Measurements from ENCODE around the gene ZNF770.

The ZNF770 gene
- long read RNA-seq, donor 1, full-length matches to known transcripts = 15 of 15 reads
- long read RNA-seq, donor 1, partial matches to known transcripts = 0 of 15 reads
- long read RNA-seq, donor 1, other reads (novel, unspliced or antisense) = 0 of 15 reads
- long read RNA-seq, donor 2, full-length matches to known transcripts = 18 of 18 reads
- long read RNA-seq, donor 2, partial matches to known transcripts = 0 of 18 reads
- long read RNA-seq, donor 2, other reads (novel, unspliced or antisense) = 0 of 18 reads
- long read RNA-seq, donor 3, full-length matches to known transcripts = 16 of 16 reads
- long read RNA-seq, donor 3, partial matches to known transcripts = 0 of 16 reads
- long read RNA-seq, donor 3, other reads (novel, unspliced or antisense) = 0 of 16 reads
- long read RNA-seq, donor 4, full-length matches to known transcripts = 31 of 31 reads
- long read RNA-seq, donor 4, partial matches to known transcripts = 0 of 31 reads
- long read RNA-seq, donor 4, other reads (novel, unspliced or antisense) = 0 of 31 reads
- long read RNA-seq, donor 5, full-length matches to known transcripts = 25 of 25 reads
- long read RNA-seq, donor 5, partial matches to known transcripts = 0 of 25 reads
- long read RNA-seq, donor 5, other reads (novel, unspliced or antisense) = 0 of 25 reads
- long read RNA-seq, donor 6, full-length matches to known transcripts = 27 of 27 reads
- long read RNA-seq, donor 6, partial matches to known transcripts = 0 of 27 reads
- long read RNA-seq, donor 6, other reads (novel, unspliced or antisense) = 0 of 27 reads
- long read RNA-seq, donor 7 = 0 reads
- long read RNA-seq, donor 8, full-length matches to known transcripts = 28 of 28 reads
- long read RNA-seq, donor 8, partial matches to known transcripts = 0 of 28 reads
- long read RNA-seq, donor 8, other reads (novel, unspliced or antisense) = 0 of 28 reads

- DNase-seq = peak; percentile 96
Observed at GRCh38 chr15:34988027-34988902, at the start of gene ZNF770. TSS of gene ZNF770 (minus strand) at chr15:34988287. CDS start at chr15:34983434, 4,853 bp downstream.

- DNase-seq = no peak
Observed at GRCh38 chr15:35028235-35028984, 40.3 kb upstream of the ZNF770 start.

- no peak for DNase-seq
Observed at GRCh38 chr15:35023804-35024203, 35.7 kb upstream of the ZNF770 start.

GRCh38 chr15:35020974-35021373 is 32.9 kb upstream of the ZNF770 start:
- DNase-seq = no peak

- DNase-seq = no peak
Observed at GRCh38 chr15:35019404-35020327, 31.6 kb upstream of the ZNF770 start.

GRCh38 chr15:35014241-35014640 is 26.2 kb upstream of the ZNF770 start:
- no peak for DNase-seq

- DNase-seq = no peak
Observed at GRCh38 chr15:35013370-35013769, 25.3 kb upstream of the ZNF770 start.

- no peak for DNase-seq
Observed at GRCh38 chr15:35007397-35007796, 19.3 kb upstream of the ZNF770 start.

GRCh38 chr15:35005933-35006332 is 17.8 kb upstream of the ZNF770 start:
- DNase-seq = no peak

- no peak for DNase-seq
Observed at GRCh38 chr15:35003928-35004327, 15.8 kb upstream of the ZNF770 start.

GRCh38 chr15:35000511-35000910 is 12.4 kb upstream of the ZNF770 start:
- DNase-seq = no peak

GRCh38 chr15:34999906-35000305 is 11.8 kb upstream of the ZNF770 start:
- no peak for DNase-seq

- DNase-seq = no peak
Observed at GRCh38 chr15:34994925-34995324, 6.8 kb upstream of the ZNF770 start.

- no peak for DNase-seq
Observed at GRCh38 chr15:34993877-34994276, 5.8 kb upstream of the ZNF770 start.

- DNase-seq = no peak
Observed at GRCh38 chr15:34993412-34993811, 5.3 kb upstream of the ZNF770 start.

- DNase-seq = no peak
Observed at GRCh38 chr15:34987609-34988026, 469 bp downstream of the ZNF770 start.

GRCh38 chr15:34986771-34987480 is 1.2 kb downstream of the ZNF770 start:
- DNase-seq = peak; percentile 47

- peak; percentile 19 for DNase-seq
Observed at GRCh38 chr15:34986326-34986725, 1.8 kb downstream of the ZNF770 start.

GRCh38 chr15:34984889-34985630 is 3.0 kb downstream of the ZNF770 start:
- DNase-seq = no peak

Measured in right kidney (tissue), 9 donors.